Liver (tissue), 9 donors: Measurements from ENCODE around the gene KIF17. TPM values are rescaled to one million over a fixed set of nuclear protein-coding genes. Genes with fewer than 3 reads are reported as not detected.

Source experiments
- DNase-seq: peaks from one replicate; pipeline ENCODE4 v3.0.0-alpha.2; 2017; ENCODE audit warnings: low spot score
- H3K27ac ChIP-seq, 2 donors: one replicate each; pipeline ENCODE4 v1.7.0; 2013; ENCODE audit warnings: inconsistent platforms in 2 of 2, low read length in 2 of 2, control low read depth in 1 of 2, low read depth in 1 of 2, mild to moderate bottlenecking in 1 of 2
- H3K27me3 ChIP-seq, 4 donors: one replicate each; pipeline versions ENCODE4 v1.6.1 to v1.7.0; 2013; ENCODE audit warnings: low read length in 3 of 4, inconsistent platforms in 1 of 4, mild to moderate bottlenecking in 1 of 4, moderate library complexity in 1 of 4; ENCODE audit not compliant: control insufficient read depth in 4 of 4, insufficient read depth in 4 of 4
- H3K36me3 ChIP-seq, 4 donors: one replicate each; pipeline versions ENCODE4 v1.6.1 to v1.7.0; 2013; ENCODE audit warnings: low read length in 3 of 4, mild to moderate bottlenecking in 3 of 4, low read depth in 1 of 4, moderate library complexity in 1 of 4; ENCODE audit not compliant: control insufficient read depth in 4 of 4, insufficient read depth in 3 of 4
- H3K4me1 ChIP-seq, 4 donors: one replicate each; pipeline versions ENCODE4 v1.6.1 to v1.7.0; 2013; ENCODE audit warnings: low read length in 3 of 4, mild to moderate bottlenecking in 3 of 4, moderate library complexity in 1 of 4; ENCODE audit not compliant: control insufficient read depth in 4 of 4, insufficient read depth in 4 of 4
- H3K4me3 ChIP-seq, 3 donors: one replicate each; pipeline versions ENCODE4 v1.6.1 to v1.7.0; 2013; ENCODE audit warnings: low read length in 3 of 3, control low read depth in 1 of 3, low read depth in 1 of 3, mild to moderate bottlenecking in 1 of 3
- H3K9ac ChIP-seq, 2 donors: one replicate each; pipeline ENCODE4 v1.7.0; 2013; ENCODE audit warnings: low read length in 2 of 2, mild to moderate bottlenecking in 2 of 2, moderate library complexity in 2 of 2, control low read depth in 1 of 2, low read depth in 1 of 2
- H3K9me3 ChIP-seq, 4 donors: one replicate each; pipeline versions ENCODE4 v1.6.1 to v1.7.0; 2013; ENCODE audit warnings: low read length in 3 of 4; ENCODE audit not compliant: control insufficient read depth in 4 of 4
- ATF3 ChIP-seq: IDR thresholded peaks from 2 replicates; pipeline ENCODE4 v1.6.1; 2016; ENCODE audit warnings: antibody characterized with exemption
- CTCF ChIP-seq: fragments of 150-350 bp; IDR thresholded peaks from 2 replicates; pipeline ENCODE4 v1.5.1; 2017; ENCODE audit warnings: improper control_type of control experiment, low read depth, low read length; ENCODE audit not compliant: missing input control
- EGR1 ChIP-seq, 2 donors: IDR thresholded peaks; 2 replicates each; pipeline ENCODE4 v1.6.1; 2016 to 2018; ENCODE audit warnings: antibody characterized with exemption in 2 of 2, low read depth in 2 of 2
- FOXA2 ChIP-seq: IDR thresholded peaks from 2 replicates; pipeline ENCODE4 v1.6.1; 2016; ENCODE audit warnings: antibody characterized with exemption
- HNF4A ChIP-seq, 2 donors: conservative IDR thresholded peaks; 2 replicates each; pipeline ENCODE4 v1.6.1; 2016; ENCODE audit warnings: antibody characterized with exemption in 2 of 2, mild to moderate bottlenecking in 2 of 2
- HNF4G ChIP-seq: IDR thresholded peaks from 2 replicates; pipeline ENCODE4 v1.6.1; 2016; ENCODE audit warnings: antibody characterized with exemption
- MAX ChIP-seq: IDR thresholded peaks from 2 replicates; pipeline ENCODE4 v1.6.1; 2016; ENCODE audit warnings: antibody characterized with exemption
- SP1 ChIP-seq: IDR thresholded peaks from 2 replicates; pipeline ENCODE4 v1.6.1; 2018; ENCODE audit warnings: antibody characterized with exemption, mild to moderate bottlenecking
- TAF1 ChIP-seq: conservative IDR thresholded peaks from 2 replicates; pipeline ENCODE4 v1.6.1; 2016; ENCODE audit warnings: antibody characterized with exemption, mild to moderate bottlenecking
- ZBTB33 ChIP-seq: IDR thresholded peaks from 2 replicates; pipeline ENCODE4 v1.6.1; 2016; ENCODE audit warnings: antibody characterized with exemption
- WGBS: extraction: QIAGEN DNeasy Blood & Tissue Kit; methylation state at CpG from one replicate; pipeline ENCODE4 v1.1.7; 2013; 5-methylcytosine and 5-hydroxymethylcytosine counted together
- polyA plus RNA-seq, 2 donors: library from polyadenylated mRNA; stranded (reverse) in 1 of 2; unstranded in 1 of 2; fragments of 200-250 nt in 1 of 2; fragments of >200 nt in 1 of 2; fragmentation: Nextera tagmentation in 1 of 2; extraction: Ambion mirVana in 1 of 2; gene quantifications; one replicate each; pipeline versions ENCODE4 v1.2.1 to v1.2.3, GENCODE V29; 2013 to 2015
- total RNA-seq, 2 donors: library from RNA; depleted of rRNA; stranded (reverse); fragments of >200 nt; gene quantifications; one replicate each; pipeline ENCODE4 v1.2.3, GENCODE V29; 2014
- donor health status: healthy.
- donor health status: healthy.
- donor health status: healthy.
- donor health status: healthy.
- donor health status: healthy.

Gene KIF17
- total and polyA plus RNA-seq, 4 donors: 1.0 to 2.7 (median 2.0) TPM

- no peak overlapping the region for H3K4me3 ChIP-seq
- H3K36me3 ChIP-seq: no peaks in the 10 kb centered on the region
- WGBS: 85% methylated on average over 10 of the region's 10 CpGs
- no peak for DNase-seq
- H3K9ac ChIP-seq: no peak overlapping the region
- peaks cover 2 to 12% (median 7%) of the 10 kb centered on the region in 4 donors for H3K4me1 ChIP-seq
- TF ChIP-seq ZBTB33 (no peak), TAF1 (no peak), CTCF (no peak), MAX (no peak)
- H3K9me3 ChIP-seq: no peaks in the 10 kb centered on the region
- no peak overlapping the region for H3K27ac ChIP-seq
- no peaks in the 10 kb centered on the region for H3K27me3 ChIP-seq
Measured at GRCh38 chr1:20695515-20695914, 22.3 kb downstream of the KIF17 start.

GRCh38 chr1:20693623-20694022, 24.2 kb downstream of the KIF17 start:
- H3K9ac ChIP-seq: no peak overlapping the region
- H3K36me3 ChIP-seq: no peaks in the 10 kb centered on the region
- DNase-seq: no peak
- no peaks in the 10 kb centered on the region for H3K9me3 ChIP-seq
- H3K27me3 ChIP-seq: no peaks in the 10 kb centered on the region
- H3K4me3 ChIP-seq: no peak overlapping the region
- no peak for TF ChIP-seq SP1
- TF ChIP-seq HNF4A (conservative IDR thresholded peaks at IDR 0.05): no peak
- H3K27ac ChIP-seq: no peak overlapping the region
- peaks cover 2 to 12% (median 7%) of the 10 kb centered on the region in 4 donors for H3K4me1 ChIP-seq
- 84% methylated on average over 2 of the region's 2 CpGs for WGBS

GRCh38 chr1:20691872-20692271, 25.9 kb downstream of the KIF17 start:
- no peaks in the 10 kb centered on the region for H3K36me3 ChIP-seq
- no peaks in the 10 kb centered on the region for H3K27me3 ChIP-seq
- H3K4me3 ChIP-seq: no peak overlapping the region
- TF ChIP-seq ATF3 (no peak), HNF4G (no peak), TAF1 (no peak), EGR1 (IDR thresholded peaks at IDR 0.05; ENCODE audit: low read depth in 2 of 2) (no peak), FOXA2 (no peak)
- H3K9ac ChIP-seq: no peak overlapping the region
- H3K4me1 ChIP-seq: peaks cover 2 to 9% (median 5%) of the 10 kb centered on the region in 4 donors
- no peak for DNase-seq
- 84% methylated on average over 1 of the region's 1 CpG for WGBS
- H3K9me3 ChIP-seq: no peaks in the 10 kb centered on the region
- no peak overlapping the region for H3K27ac ChIP-seq
